ENCODE data around the gene HMGCS1. TPM values are rescaled to one million over a fixed set of nuclear protein-coding genes. Genes with fewer than 3 reads are reported as not detected.

The HMGCS1 gene
- total and polyA plus RNA-seq, 2 of the 8 experiments (the other 6 are each of a cell fraction or from before 2014, with no cell fraction given), result 63.6 to 236 TPM

DNA sequence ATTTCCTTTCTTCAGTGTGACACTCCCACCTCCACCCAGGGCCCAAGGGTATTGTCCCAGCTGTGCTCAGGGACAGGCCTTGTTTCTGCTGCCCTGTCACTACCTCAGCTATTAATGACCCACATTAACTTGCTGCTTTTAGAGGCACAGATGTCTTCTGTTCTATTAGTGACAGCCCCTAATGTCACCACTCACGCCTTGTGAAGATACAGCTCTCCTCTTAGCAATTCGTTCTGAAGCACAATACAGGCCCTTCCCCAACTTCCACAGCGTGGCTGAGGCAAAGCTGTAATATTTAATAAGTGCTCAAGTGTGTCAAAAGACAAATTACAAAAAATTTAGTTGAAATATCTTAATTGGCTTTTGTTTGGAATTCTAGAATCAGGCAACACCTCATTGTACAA, 44.7 kb upstream of the HMGCS1 start (continued):
- TF ChIP-seq, protein P1, sequence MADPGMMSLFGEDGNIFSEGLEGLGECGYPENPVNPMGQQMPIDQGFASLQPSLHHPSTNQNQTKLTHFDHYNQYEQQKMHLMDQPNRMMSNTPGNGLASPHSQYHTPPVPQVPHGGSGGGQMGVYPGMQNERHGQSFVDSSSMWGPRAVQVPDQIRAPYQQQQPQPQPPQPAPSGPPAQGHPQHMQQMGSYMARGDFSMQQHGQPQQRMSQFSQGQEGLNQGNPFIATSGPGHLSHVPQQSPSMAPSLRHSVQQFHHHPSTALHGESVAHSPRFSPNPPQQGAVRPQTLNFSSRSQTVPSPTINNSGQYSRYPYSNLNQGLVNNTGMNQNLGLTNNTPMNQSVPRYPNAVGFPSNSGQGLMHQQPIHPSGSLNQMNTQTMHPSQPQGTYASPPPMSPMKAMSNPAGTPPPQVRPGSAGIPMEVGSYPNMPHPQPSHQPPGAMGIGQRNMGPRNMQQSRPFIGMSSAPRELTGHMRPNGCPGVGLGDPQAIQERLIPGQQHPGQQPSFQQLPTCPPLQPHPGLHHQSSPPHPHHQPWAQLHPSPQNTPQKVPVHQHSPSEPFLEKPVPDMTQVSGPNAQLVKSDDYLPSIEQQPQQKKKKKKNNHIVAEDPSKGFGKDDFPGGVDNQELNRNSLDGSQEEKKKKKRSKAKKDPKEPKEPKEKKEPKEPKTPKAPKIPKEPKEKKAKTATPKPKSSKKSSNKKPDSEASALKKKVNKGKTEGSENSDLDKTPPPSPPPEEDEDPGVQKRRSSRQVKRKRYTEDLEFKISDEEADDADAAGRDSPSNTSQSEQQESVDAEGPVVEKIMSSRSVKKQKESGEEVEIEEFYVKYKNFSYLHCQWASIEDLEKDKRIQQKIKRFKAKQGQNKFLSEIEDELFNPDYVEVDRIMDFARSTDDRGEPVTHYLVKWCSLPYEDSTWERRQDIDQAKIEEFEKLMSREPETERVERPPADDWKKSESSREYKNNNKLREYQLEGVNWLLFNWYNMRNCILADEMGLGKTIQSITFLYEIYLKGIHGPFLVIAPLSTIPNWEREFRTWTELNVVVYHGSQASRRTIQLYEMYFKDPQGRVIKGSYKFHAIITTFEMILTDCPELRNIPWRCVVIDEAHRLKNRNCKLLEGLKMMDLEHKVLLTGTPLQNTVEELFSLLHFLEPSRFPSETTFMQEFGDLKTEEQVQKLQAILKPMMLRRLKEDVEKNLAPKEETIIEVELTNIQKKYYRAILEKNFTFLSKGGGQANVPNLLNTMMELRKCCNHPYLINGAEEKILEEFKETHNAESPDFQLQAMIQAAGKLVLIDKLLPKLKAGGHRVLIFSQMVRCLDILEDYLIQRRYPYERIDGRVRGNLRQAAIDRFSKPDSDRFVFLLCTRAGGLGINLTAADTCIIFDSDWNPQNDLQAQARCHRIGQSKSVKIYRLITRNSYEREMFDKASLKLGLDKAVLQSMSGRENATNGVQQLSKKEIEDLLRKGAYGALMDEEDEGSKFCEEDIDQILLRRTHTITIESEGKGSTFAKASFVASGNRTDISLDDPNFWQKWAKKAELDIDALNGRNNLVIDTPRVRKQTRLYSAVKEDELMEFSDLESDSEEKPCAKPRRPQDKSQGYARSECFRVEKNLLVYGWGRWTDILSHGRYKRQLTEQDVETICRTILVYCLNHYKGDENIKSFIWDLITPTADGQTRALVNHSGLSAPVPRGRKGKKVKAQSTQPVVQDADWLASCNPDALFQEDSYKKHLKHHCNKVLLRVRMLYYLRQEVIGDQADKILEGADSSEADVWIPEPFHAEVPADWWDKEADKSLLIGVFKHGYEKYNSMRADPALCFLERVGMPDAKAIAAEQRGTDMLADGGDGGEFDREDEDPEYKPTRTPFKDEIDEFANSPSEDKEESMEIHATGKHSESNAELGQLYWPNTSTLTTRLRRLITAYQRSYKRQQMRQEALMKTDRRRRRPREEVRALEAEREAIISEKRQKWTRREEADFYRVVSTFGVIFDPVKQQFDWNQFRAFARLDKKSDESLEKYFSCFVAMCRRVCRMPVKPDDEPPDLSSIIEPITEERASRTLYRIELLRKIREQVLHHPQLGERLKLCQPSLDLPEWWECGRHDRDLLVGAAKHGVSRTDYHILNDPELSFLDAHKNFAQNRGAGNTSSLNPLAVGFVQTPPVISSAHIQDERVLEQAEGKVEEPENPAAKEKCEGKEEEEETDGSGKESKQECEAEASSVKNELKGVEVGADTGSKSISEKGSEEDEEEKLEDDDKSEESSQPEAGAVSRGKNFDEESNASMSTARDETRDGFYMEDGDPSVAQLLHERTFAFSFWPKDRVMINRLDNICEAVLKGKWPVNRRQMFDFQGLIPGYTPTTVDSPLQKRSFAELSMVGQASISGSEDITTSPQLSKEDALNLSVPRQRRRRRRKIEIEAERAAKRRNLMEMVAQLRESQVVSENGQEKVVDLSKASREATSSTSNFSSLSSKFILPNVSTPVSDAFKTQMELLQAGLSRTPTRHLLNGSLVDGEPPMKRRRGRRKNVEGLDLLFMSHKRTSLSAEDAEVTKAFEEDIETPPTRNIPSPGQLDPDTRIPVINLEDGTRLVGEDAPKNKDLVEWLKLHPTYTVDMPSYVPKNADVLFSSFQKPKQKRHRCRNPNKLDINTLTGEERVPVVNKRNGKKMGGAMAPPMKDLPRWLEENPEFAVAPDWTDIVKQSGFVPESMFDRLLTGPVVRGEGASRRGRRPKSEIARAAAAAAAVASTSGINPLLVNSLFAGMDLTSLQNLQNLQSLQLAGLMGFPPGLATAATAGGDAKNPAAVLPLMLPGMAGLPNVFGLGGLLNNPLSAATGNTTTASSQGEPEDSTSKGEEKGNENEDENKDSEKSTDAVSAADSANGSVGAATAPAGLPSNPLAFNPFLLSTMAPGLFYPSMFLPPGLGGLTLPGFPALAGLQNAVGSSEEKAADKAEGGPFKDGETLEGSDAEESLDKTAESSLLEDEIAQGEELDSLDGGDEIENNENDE (IDR thresholded peaks at IDR 0.05; ENCODE audit: insufficient replicate concordance, low read length), result no peak
- TF ChIP-seq CEBPB (IDR thresholded peaks at IDR 0.05; ENCODE audit: low read depth, low read length) (no peak), USF2 (IDR thresholded peaks at IDR 0.05; ENCODE audit: low read length) (no peak), SP4 (IDR thresholded peaks at IDR 0.05; ENCODE audit: low read length) (no peak), CBX8 (IDR thresholded peaks at IDR 0.05; ENCODE audit: borderline replicate concordance, low read depth, low read length) (no peak), YY1 (IDR thresholded peaks at IDR 0.05; ENCODE audit: low read depth, low read length) (no peak)
- TF ChIP-seq, protein P2, sequence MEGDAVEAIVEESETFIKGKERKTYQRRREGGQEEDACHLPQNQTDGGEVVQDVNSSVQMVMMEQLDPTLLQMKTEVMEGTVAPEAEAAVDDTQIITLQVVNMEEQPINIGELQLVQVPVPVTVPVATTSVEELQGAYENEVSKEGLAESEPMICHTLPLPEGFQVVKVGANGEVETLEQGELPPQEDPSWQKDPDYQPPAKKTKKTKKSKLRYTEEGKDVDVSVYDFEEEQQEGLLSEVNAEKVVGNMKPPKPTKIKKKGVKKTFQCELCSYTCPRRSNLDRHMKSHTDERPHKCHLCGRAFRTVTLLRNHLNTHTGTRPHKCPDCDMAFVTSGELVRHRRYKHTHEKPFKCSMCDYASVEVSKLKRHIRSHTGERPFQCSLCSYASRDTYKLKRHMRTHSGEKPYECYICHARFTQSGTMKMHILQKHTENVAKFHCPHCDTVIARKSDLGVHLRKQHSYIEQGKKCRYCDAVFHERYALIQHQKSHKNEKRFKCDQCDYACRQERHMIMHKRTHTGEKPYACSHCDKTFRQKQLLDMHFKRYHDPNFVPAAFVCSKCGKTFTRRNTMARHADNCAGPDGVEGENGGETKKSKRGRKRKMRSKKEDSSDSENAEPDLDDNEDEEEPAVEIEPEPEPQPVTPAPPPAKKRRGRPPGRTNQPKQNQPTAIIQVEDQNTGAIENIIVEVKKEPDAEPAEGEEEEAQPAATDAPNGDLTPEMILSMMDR (IDR thresholded peaks at IDR 0.05; ENCODE audit: control extremely low read depth in 1 of 3, insufficient read depth in 1 of 3, low read depth in 1 of 3, low read length in 3 of 3), result no peak

All from H1 (cell line).